SK-N-SH treated with all-trans-retinoic acid at 6 μM for 48 hours (cell line): Measurements from ENCODE around the gene CLSTN2.

ENCODE experiments used
- ATAC-seq: fragments of 200-7000 bp; cut with Tn5 transposase; 3 replicates; pipeline ENCODE4 v1.9.1; 2020; ENCODE audit warnings: mild to moderate bottlenecking, moderate library complexity
- ARNTL ChIP-seq: fragments of 450-650 bp; formaldehyde crosslinking; IDR thresholded peaks from 2 replicates; pipeline ENCODE4 v1.5.0; 2020; ENCODE audit warnings: low read depth, mild to moderate bottlenecking, moderate library complexity, borderline replicate concordance
- BACH2 ChIP-seq: fragments of 250-450 bp; sonication (Bioruptor Pico); IDR thresholded peaks from 2 replicates; pipeline ENCODE4 v1.9.0; 2021; ENCODE audit warnings: mild to moderate bottlenecking, borderline replicate concordance
- CREB5 ChIP-seq: fragments of 250-450 bp; sonication (Bioruptor Pico); IDR thresholded peaks from 2 replicates; pipeline ENCODE4 v1.5.1; 2020; ENCODE audit warnings: low read depth, mild to moderate bottlenecking, moderate library complexity
- CSDC2 ChIP-seq: fragments of 250-450 bp; sonication (Bioruptor Pico); IDR thresholded peaks from 2 replicates; pipeline ENCODE4 v1.5.0; 2020; ENCODE audit warnings: mild to moderate bottlenecking, moderate library complexity
- CSRNP3 ChIP-seq: fragments of 250-450 bp; sonication (Bioruptor Pico); IDR thresholded peaks from 2 replicates; pipeline ENCODE4 v1.5.1; 2021; ENCODE audit warnings: mild to moderate bottlenecking, moderate library complexity
- ESRRG ChIP-seq: fragments of 250-450 bp; sonication (Bioruptor Pico); IDR thresholded peaks from 2 replicates; pipeline ENCODE4 v1.6.1; 2021; ENCODE audit warnings: mild to moderate bottlenecking
- GLIS3 ChIP-seq: fragments of 250-450 bp; sonication (Bioruptor Pico); IDR thresholded peaks from 2 replicates; pipeline ENCODE4 v1.5.0; 2020; ENCODE audit warnings: mild to moderate bottlenecking, moderate library complexity
- ISL1 ChIP-seq: fragments of 250-450 bp; sonication (Bioruptor Pico); IDR thresholded peaks from 2 replicates; pipeline ENCODE4 v2.1.2; 2022; ENCODE audit warnings: mild to moderate bottlenecking, moderate library complexity
- OSR1 ChIP-seq: fragments of 250-450 bp; sonication (Bioruptor Pico); IDR thresholded peaks from 2 replicates; pipeline ENCODE4 v1.8.0; 2022; ENCODE audit warnings: moderate library complexity, mild to moderate bottlenecking, inconsistent platforms
- PATZ1 ChIP-seq: fragments of 250-450 bp; sonication (Bioruptor Pico); IDR thresholded peaks from 2 replicates; pipeline ENCODE4 v1.8.0; 2020; ENCODE audit warnings: mild to moderate bottlenecking, moderate library complexity, borderline replicate concordance
- POU6F1 ChIP-seq: fragments of 250-450 bp; sonication (Bioruptor Pico); IDR thresholded peaks from 2 replicates; pipeline ENCODE4 v1.8.0; 2021; ENCODE audit warnings: low read depth, mild to moderate bottlenecking, moderate library complexity, borderline replicate concordance
- PPARA ChIP-seq: fragments of 250-450 bp; sonication (Bioruptor Pico); IDR thresholded peaks from 2 replicates; pipeline ENCODE4 v1.5.0; 2020; ENCODE audit warnings: mild to moderate bottlenecking, borderline replicate concordance
- RARB ChIP-seq: fragments of 250-450 bp; sonication (Bioruptor Pico); IDR thresholded peaks from 2 replicates; pipeline ENCODE4 v1.8.0; 2021; ENCODE audit warnings: mild to moderate bottlenecking, moderate library complexity
- SNAI2 ChIP-seq: fragments of 250-450 bp; sonication (Bioruptor Pico); IDR thresholded peaks from 2 replicates; pipeline ENCODE4 v1.5.0; 2020; ENCODE audit warnings: mild to moderate bottlenecking, moderate library complexity
- TCF4 ChIP-seq: fragments of 250-450 bp; sonication (Bioruptor Pico); IDR thresholded peaks from 2 replicates; pipeline ENCODE4 v1.8.0; 2021; ENCODE audit warnings: mild to moderate bottlenecking, moderate library complexity, borderline replicate concordance
- TOX ChIP-seq: fragments of 250-450 bp; sonication (Bioruptor Pico); IDR thresholded peaks from 2 replicates; pipeline ENCODE4 v1.8.0; 2021; ENCODE audit warnings: mild to moderate bottlenecking, moderate library complexity, borderline replicate concordance
- TSHZ2 ChIP-seq: fragments of 250-450 bp; sonication (Bioruptor Pico); IDR thresholded peaks from 2 replicates; pipeline ENCODE4 v1.5.0; 2020; ENCODE audit warnings: mild to moderate bottlenecking, moderate library complexity
- ZC3H10 ChIP-seq: fragments of 250-450 bp; sonication (Bioruptor Pico); IDR thresholded peaks from 2 replicates; pipeline ENCODE4 v1.5.1; 2021; ENCODE audit warnings: mild to moderate bottlenecking, moderate library complexity
- ZFP3 ChIP-seq: fragments of 250-450 bp; sonication (Bioruptor Pico); IDR thresholded peaks from 2 replicates; pipeline ENCODE4 v1.5.0; 2020; ENCODE audit warnings: mild to moderate bottlenecking, moderate library complexity
- ZFP30 ChIP-seq: fragments of 450-650 bp; formaldehyde crosslinking; IDR thresholded peaks from 2 replicates; pipeline ENCODE4 v1.5.0; 2022; ENCODE audit warnings: mild to moderate bottlenecking, moderate library complexity
- ZNF565 ChIP-seq: fragments of 450-650 bp; formaldehyde crosslinking; conservative IDR thresholded peaks from 2 replicates; pipeline ENCODE4 v1.5.0; 2020; ENCODE audit warnings: low read depth, mild to moderate bottlenecking, moderate library complexity
- ZNF70 ChIP-seq: fragments of 450-650 bp; formaldehyde crosslinking; IDR thresholded peaks from 2 replicates; pipeline ENCODE4 v1.5.0; 2020; ENCODE audit warnings: mild to moderate bottlenecking, moderate library complexity
- ZNF8 ChIP-seq: fragments of 450-650 bp; formaldehyde crosslinking; IDR thresholded peaks from 2 replicates; pipeline ENCODE4 v1.5.0; 2020; ENCODE audit warnings: mild to moderate bottlenecking, moderate library complexity

The CLSTN2 gene

GRCh38 chr3:140086642-140087041 lies 151.7 kb downstream of the CLSTN2 start:
- no peak for TF ChIP-seq BACH2 (CRISPR knock-in tag)
- TF ChIP-seq ARNTL (CRISPR knock-in tag): no peak
- TF ChIP-seq GLIS3 (CRISPR knock-in tag): no peak
- no peak for TF ChIP-seq ZFP3
- TF ChIP-seq TSHZ2 (CRISPR knock-in tag): no peak
- no peak for TF ChIP-seq RARB (CRISPR knock-in tag)
- TF ChIP-seq ZNF565 (CRISPR knock-in tag): no peak
- no peak for TF ChIP-seq CSDC2 (CRISPR knock-in tag)
- no peak for TF ChIP-seq ISL1 (CRISPR knock-in tag)
- TF ChIP-seq TCF4: no peak
- TF ChIP-seq SNAI2: no peak
- TF ChIP-seq PATZ1 (CRISPR knock-in tag): no peak
- no peak for TF ChIP-seq ZFP30 (CRISPR knock-in tag)
- no peak for TF ChIP-seq OSR1 (CRISPR knock-in tag)
- no peak for TF ChIP-seq ESRRG (CRISPR knock-in tag)
- TF ChIP-seq CREB5 (CRISPR knock-in tag): no peak
- no peak for TF ChIP-seq ZNF8 (CRISPR knock-in tag)
- TF ChIP-seq, all 23 proteins: peak for 0
- no peak for ATAC-seq

GRCh38 chr3:140088058-140088457 lies 153.1 kb downstream of the CLSTN2 start:
- no peak for ATAC-seq
- TF ChIP-seq PPARA (CRISPR knock-in tag) (no peak), ZFP3 (no peak), TOX (CRISPR knock-in tag) (no peak), POU6F1 (CRISPR knock-in tag) (no peak), BACH2 (CRISPR knock-in tag) (no peak), SNAI2 (no peak), TCF4 (peak; percentile 92), TSHZ2 (CRISPR knock-in tag) (peak; percentile 72), ISL1 (CRISPR knock-in tag) (no peak), ESRRG (CRISPR knock-in tag) (no peak), ZFP30 (CRISPR knock-in tag) (no peak), ZNF565 (CRISPR knock-in tag) (no peak), CREB5 (CRISPR knock-in tag) (no peak), ZNF70 (CRISPR knock-in tag) (0 out of 2 replicates have a peak, but pooled peaks have one; percentile 8), ZNF8 (CRISPR knock-in tag) (no peak), ARNTL (CRISPR knock-in tag) (no peak), CSDC2 (CRISPR knock-in tag) (no peak), GLIS3 (CRISPR knock-in tag) (no peak), PATZ1 (CRISPR knock-in tag) (no peak), ZC3H10 (CRISPR knock-in tag) (no peak), CSRNP3 (CRISPR knock-in tag) (no peak), RARB (CRISPR knock-in tag) (no peak), OSR1 (CRISPR knock-in tag) (no peak)
